ENCODE measurements around the gene BBLN.

BBLN gene

DNA sequence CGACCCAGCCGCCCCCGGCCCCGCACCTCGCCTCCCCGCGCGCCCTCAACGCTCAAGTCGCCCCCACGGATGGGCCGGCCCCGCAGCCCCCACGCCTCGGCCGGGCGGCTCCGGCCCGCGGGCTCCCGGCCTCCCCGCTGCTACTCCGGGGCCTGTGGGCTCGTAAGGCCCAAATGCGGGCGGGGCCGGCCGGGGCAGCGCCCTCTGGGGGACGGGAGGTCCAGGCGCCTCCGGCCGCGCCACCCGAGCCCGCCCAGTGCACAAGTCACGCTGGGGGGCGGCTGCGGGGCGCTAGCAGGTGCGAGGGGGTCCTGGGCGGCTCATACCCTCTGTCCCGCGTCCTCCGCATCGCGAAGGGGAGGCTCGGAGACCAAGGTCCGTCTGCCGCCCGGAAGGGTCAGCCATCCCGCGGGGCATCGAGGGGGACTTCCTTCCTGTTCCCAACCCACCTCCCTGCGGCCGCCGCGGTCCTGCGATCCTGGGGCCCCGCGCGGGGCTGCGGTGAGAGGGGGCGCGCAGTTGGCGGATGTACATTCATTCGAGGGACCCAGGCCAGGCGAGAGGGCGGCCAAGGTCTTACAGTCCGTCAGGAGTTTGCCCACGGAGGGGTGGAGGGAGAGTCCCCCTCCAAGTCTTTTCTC is 31.5 kb downstream of the BBLN start, which contains the start of gene CIZ1:
Gene CIZ1 (minus strand): TSS at position 167 of the 641 bp plus-strand sequence. CDS start 715 bp downstream, outside the sequence.
- DNase-seq (ENCODE audit: low read depth) = peak; percentile 50

DNA sequence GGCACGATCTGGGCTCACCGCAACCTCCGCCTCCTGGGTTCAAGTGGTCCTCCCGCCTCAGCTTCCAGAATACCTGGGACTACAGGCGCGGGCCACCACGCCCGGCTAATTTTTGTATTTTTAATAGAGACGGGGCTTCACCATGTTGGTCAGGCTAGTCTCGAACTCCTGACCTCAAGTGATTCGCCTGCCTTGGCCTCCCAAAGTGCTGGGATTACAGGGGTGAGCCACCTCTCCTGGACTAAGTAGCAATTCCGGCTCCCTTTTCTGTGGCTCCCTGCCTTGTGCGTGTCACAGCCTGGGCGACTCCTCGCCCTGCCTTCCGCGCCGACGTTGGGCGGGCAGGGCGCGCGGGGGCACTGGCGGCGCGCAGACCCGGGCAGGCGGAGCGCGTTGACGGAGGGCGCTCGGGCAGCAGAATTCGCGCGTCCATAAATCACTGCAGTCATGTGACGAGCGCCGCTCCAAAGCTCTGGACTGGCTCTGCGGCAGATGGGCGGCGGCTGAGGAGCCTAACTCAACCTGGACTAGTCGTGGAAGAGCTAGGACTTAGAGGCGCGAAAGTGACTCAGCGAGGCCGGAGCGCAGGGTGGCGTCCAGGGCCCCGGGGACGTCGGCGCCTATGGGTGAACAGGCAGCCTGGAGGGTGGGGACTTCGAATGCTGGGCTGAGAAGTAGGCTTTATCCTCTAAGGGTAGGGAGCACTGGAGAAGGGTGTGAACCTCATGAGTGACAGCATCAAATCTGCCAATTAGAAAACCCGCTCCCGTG is 32.7 kb downstream of the BBLN start:
- peak; percentile 29 for DNase-seq (ENCODE audit: low read depth)

- no peak for DNase-seq (ENCODE audit: low read depth)
Observed at GRCh38 chr9:128193469-128194096, 33.5 kb downstream of the BBLN start.

DNA sequence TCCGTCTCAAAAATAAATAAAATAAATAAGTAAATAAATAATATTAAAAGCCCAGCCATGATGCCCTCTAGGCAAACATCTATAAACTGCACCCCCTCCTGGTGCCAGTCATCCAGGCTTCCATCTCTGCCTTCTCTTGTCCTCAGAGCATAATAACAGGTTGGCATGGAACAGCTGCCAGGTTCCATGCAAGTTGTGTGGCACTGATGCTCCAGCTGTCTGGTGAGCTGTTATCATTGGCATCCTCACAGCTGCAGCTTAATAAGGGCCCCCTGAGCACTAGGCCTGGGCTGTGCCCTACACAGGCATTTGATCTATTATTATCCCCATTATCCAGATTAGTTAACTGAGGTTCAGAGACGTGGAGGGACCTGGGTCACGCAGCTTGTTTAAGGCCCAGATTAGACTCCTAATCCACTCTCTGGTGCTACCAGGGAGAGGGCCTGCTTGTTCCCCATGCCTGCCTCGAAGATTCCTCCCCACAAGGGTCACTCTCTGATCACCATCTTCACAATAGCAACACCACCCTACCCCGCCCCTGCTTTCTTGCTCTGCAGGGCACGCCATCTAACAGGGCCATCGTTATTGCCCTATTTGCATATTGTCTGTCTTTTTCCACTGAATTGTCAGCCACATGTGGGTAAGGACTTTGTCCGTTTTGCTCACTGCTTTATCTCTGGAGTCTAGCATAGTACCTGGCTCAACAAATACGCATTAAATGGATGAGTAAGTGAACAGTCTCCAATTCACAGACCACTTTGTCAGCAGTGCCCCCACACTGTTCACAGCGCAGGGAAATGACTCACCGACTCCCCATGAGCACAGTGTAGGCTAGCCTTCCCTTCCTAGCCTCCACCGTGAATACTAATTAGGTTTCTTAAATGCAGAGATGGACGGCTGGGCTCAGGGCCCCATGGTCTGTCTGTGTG is 41.6 kb downstream of the BBLN start:
- DNase-seq (ENCODE audit: low read depth) = no peak

DNA sequence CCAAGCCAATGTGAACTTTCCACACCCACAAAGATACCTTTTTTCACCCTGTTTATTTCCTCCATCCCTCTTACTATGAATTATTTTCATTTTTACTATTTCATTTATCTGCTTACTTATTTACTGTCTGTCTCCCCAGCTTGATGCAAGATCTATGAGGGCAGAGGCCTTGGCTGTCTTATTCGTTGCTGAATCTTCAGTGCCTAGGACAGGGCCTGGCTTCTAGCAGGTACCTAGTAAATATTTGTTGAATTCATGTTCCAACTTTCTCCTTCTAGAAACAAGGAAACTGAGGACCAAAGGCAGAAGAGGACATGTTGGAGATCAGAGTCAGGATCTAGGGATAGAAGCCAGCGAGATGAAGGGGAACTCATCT is 42.6 kb downstream of the BBLN start:
- DNase-seq (ENCODE audit: low read depth) = no peak

DNA sequence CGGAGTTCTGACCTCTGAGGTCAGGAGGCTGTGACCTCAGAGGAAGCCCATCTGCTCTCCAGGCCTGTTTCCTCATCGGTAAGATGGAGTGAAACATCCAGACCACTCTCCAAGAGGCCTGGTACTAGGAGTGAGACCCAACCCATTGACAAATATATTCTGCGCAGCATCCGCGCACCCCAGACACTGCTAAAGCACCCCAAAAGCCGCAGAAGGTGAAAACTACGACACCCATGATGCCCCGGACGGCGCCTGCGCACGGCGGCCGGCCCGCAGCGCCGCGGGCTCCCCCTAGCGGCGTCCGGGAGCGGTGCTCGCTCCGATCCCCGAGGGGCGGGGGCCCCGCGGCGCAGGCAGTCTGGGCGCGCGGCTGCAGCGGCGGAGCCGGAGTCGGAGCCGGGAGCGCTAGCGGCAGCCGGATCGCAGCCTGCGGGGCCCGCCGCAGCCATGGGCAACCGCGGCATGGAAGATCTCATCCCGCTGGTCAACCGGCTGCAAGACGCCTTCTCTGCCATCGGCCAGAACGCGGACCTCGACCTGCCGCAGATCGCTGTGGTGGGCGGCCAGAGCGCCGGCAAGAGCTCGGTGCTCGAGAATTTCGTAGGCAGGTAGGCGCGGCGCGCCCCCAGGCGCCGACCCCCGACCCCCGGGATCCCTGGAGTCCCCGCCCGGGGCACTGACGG is 43.1 kb downstream of the BBLN start, which contains the start of gene DNM1:
Gene DNM1 (plus strand): TSS at position 356 of the 683 bp plus-strand sequence. CDS start 92 bp downstream, at position 448.
- DNase-seq (ENCODE audit: low read depth) = peak; percentile 55

GRCh38 chr9:128203707-128204551 is 43.9 kb downstream of the BBLN start:
- no peak for DNase-seq (ENCODE audit: low read depth)

- DNase-seq (ENCODE audit: low read depth) = no peak
Observed at GRCh38 chr9:128204858-128205257, 44.8 kb downstream of the BBLN start.

- DNase-seq (ENCODE audit: low read depth) = no peak
Observed at GRCh38 chr9:128205296-128205944, 45.4 kb downstream of the BBLN start.

- no peak for DNase-seq (ENCODE audit: low read depth)
Observed at GRCh38 chr9:128206484-128206883, 46.4 kb downstream of the BBLN start.

GRCh38 chr9:128206916-128207910 is 47.1 kb downstream of the BBLN start:
- no peak for DNase-seq (ENCODE audit: low read depth)

GRCh38 chr9:128208386-128208785 is 48.3 kb downstream of the BBLN start:
- no peak for DNase-seq (ENCODE audit: low read depth)

DNA sequence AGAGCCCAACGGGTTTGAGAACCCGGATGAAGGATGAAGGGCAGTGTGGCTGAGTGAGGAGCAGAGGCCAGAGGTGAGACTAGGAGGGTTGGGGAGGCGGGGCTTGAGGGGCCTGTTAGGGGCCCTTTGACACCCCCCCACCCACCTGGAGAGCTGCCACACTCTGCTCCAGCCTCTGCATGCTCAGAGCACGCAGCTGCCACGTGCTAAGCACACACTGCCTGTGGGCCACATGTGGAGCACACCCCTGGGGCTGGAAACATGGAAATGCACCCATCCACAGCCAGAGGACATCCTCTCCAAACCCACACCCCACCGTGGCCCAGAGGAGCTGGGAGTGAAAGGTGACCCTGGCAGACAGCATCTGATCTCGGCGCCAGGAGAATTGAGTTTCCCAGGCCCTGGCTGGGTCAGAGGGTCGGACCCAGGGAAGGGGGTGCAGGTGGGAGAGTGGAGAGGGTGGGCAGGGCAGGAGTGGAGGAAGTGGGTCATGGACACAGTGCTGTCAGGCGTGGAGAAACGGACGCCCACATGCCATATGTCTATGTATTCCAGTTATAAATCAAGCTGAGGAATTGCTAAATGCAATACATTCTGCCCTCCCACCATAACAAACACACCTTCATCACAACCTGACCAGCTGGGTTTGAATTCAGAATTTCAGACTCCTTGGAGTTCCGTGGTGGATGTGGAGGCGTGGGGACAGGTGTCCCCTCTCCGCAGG is 49.0 kb downstream of the BBLN start:
- DNase-seq (ENCODE audit: low read depth) = no peak

GRCh38 chr9:128211186-128211980 is 51.3 kb downstream of the BBLN start:
- no peak for DNase-seq (ENCODE audit: low read depth)

- no peak for DNase-seq (ENCODE audit: low read depth)
Observed at GRCh38 chr9:128211981-128212281, 51.9 kb downstream of the BBLN start.

Data from T follicular helper cell (primary cell).